ENCODE data around the gene DGKI.

DGKI gene

DNA sequence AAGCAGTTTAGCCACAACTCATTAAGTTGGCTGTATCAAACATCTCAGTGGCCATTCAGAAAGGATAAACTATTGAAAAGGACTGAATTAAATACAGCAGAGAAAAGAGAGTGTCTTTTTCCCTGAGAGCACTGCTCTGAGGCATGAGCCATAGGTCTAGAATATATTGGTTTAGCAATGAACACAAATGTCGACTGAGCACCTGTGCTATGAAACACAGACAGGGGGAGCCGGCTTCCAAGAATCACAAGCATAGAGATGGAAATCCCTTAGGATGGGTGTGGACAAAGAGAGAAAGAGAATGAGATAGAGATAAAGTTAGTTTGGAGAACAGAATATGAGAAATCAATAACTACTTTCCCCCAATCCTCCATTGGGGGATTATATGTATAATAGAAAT lies 54.8 kb downstream of the DGKI start:
- DNase-seq (ENCODE audit: extremely low read depth in 1 of 2, low read depth in 1 of 2) = no peak

DNA sequence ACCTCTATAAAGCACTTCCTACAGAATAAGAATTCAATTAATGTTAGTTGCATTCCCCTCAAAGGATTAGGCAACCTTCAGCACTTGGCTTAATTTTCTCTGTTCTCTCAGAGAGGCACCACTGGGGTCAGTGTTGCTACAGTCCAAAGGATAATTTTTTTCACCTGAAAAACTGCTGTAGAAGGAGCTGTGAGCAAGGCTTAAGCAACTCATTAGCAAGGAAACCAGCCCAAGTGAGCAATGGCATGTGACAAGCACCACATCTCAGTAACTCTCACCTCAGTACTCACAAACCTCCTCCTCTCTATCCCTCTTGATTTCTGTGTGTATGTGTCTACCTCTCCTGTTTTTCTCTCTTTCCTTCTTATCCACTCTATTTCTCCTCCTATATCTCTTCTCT lies 55.9 kb downstream of the DGKI start:
- DNase-seq (ENCODE audit: extremely low read depth in 1 of 2, low read depth in 1 of 2) = no peak

DNA sequence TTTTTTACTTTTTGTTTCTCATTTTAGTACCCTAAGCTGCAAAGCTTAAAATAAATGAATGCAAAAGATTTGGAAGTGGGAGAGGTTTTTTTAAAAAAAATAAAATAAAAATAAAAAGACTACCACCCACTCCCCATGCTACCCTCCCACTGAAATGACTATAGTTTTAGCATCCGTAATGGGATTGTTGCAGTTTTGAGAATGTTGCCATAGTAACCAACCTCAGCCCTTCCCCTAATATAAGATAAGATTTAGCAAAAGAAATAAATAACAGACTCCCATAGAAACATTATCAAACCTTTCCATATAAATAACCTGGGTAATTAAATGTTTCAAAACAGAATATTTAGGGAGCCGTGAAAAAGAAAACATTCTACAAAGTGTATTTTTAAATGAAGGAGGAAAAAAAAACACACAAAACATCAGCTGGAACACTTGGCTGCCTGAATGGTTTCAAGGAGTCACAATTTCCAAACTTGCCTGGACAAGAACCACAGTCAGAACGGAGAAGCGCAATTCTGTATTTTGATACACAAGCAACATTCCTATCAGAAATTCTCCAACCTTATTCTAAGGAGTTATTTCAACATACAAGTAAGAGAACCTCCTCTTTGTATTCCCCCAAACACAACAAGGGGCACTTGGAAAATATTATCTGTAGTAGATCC lies 57.4 kb downstream of the DGKI start:
- no peak for DNase-seq (ENCODE audit: extremely low read depth in 1 of 2, low read depth in 1 of 2)

DNA sequence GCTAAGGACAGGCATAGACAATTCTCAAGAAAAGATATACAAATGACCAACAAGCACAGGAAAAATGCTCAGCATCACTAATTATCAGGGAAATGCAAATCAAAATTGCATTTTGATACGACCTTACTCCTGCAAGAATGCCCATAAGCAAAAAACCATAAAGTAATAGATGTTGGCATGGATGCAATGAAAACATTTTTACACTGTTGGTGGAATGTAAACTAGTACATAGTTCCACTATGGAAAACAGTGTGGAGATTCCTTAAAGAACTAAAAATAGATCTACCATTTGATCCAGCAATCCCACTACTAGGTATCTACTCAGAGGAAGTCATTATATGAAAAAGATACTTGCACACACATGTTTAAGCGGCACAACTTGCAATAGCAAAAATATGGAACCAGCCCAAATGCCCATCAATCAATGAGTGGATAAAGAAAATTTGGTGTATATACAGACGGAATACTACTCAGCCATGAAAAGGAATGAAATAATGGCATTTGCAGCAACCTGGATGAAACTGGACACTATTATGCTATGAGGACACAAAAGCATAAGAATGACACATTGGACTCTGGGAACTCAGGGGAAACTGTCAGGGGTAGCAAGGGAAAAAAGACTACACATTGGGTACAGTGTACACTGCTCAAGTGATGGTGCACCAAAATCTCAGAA lies 59.3 kb downstream of the DGKI start:
- no peak for DNase-seq (ENCODE audit: extremely low read depth in 1 of 2, low read depth in 1 of 2)

DNA sequence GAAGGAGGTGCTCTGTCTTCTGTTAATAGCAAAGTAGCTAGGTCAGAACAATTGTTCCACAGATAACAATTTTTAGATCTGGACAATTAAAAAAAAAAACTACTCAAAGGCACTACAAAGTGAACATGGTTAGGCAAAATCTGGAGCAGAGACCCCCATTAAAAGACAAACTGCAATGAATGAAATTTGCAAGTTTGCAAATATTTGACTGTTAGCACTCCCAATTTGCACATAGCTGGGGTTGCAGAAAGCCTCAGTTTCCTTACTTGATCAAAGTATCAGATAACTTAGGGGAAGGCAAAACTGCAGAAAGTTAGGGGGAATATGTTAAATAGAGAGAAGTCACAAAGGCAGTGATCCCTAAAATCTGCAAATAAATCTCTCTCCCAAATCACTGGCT lies 68.3 kb downstream of the DGKI start:
- no peak for DNase-seq (ENCODE audit: extremely low read depth in 1 of 2, low read depth in 1 of 2)

DNA sequence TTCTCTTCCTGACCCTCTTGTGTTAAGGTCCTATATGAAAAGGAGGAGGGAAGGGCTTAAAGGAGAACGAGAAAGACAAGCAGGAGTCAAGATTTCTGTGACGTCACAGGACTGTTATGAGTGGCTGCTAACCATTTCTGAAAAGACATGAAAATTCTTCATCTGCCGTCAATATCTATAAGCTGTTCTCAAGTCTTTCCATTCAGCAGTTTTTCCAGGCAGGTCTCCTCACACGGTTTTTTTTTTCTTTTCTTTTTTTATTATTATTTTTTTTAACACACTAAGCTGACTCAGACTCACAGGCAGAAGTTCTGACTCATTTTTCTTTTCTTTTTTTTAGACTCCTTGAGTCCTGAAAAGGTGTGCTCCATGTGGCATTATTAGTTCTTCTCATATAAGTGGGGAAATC lies 72.0 kb downstream of the DGKI start:
- no peak for DNase-seq (ENCODE audit: extremely low read depth in 1 of 2, low read depth in 1 of 2)

DNA sequence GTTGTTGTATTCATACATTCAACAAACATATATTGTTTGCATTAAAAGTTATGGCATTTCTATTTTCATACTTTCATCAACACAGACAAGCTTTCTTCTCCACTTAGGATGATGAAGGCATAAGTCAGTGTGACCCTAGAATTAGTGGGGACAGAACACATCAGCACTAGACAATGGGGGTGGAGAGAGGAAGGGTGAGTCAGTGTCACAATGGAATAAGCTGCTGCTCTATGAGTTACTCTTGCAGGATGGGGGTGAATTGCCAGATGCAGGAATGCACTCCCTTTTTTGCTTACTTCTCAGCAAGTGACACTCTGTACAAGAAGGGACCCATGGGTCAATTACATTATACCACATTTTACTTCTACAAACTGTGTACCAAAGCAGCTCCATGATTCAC lies 74.0 kb downstream of the DGKI start:
- DNase-seq (ENCODE audit: extremely low read depth in 1 of 2, low read depth in 1 of 2) = no peak

DNA sequence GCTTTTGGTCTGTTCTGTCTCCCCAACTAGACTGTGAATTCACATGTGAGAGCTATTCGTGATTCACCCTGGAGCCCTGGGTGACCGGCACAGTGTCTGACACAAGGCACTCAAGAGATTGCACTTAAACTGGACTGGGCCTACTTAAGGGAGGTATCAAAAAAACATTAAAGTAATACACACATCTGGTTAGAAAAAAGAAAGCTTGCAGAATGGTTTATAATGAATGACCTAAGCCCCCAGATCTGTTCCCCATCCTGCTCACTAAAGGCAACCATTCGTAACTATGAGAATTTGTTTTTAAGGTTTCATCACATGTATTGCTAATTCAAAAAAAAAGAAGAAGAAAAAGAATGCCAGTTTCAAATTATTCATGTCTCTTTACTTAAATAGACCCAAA lies 74.5 kb downstream of the DGKI start:
- DNase-seq (ENCODE audit: extremely low read depth in 1 of 2, low read depth in 1 of 2) = no peak

DNA sequence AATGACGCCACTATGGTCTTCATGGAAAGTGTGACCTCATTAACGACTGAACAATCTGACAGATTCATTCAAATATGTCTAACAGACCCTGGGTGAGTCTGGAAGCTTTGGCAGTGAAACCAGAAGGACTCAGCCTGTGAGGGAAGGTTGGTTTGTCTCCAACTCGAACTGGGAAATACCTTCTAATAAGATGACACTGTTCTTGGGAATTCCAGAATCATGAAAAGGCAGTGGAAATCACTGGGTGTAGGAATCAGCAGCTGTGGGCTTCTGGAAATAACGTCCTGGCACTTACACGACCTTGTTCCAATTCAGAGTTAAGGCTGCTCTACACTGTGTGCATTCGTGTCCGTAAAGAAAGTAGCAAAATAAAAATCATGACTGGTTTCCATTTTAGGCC lies 75.1 kb downstream of the DGKI start:
- no peak for DNase-seq (ENCODE audit: extremely low read depth in 1 of 2, low read depth in 1 of 2)

DNA sequence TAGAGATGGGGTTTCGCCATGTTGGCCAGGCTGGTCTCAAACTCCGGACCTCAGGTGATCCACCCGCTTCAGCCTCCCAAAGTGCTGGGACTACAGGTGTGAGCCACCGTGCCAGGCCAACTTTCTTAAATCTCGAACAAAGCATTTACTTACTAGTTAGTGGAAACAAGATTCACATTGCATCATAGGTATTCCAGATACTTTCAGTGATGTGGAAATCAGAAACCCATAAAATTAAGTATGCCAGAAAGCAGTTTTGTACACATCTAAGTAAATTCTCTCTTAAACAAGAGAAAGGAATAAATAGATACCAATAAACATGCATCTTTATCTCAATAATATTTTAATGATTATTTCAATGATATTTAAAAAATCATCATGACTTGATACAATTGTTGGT lies 75.5 kb downstream of the DGKI start:
- no peak for DNase-seq (ENCODE audit: extremely low read depth in 1 of 2, low read depth in 1 of 2)

DNA sequence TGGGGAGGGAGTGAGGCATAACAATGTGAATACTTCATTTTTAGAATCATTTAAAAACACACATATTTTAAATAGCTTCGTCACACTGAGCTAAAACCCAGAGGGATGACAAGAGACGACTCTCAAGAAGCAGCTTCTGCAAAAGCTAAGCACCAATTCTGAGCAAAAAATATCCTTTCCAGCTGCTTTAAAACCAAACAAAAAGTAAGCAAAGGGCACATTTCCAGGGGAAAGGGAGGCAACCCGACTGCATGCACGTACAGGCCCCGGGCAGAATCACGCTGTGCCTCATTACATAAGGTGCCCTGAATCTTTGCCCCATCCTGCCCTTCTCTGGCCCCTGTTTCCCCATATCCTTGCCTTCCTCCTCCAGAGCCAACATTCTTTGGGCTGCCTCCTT lies 78.4 kb downstream of the DGKI start:
- no peak for DNase-seq (ENCODE audit: extremely low read depth in 1 of 2, low read depth in 1 of 2)

DNA sequence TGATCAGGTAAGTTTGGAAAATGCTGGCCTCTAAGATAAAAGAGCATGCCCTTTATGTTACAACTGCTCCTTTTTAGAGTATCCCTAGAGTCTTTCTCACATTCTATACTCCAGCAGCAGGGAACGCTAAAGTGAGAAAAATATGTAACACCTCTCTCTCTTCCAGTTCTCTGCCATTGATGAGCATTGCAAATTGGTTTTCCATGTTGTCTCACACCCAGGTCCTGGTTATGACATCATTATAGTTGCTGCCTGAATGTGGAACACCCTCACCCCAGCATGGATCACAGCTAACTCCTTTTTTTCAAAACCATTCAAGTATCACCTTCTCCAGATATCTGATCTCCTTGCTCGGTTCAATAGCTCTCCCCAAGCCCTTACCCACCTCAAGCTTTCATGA lies 84.4 kb downstream of the DGKI start:
- DNase-seq (ENCODE audit: extremely low read depth in 1 of 2, low read depth in 1 of 2) = no peak

DNA sequence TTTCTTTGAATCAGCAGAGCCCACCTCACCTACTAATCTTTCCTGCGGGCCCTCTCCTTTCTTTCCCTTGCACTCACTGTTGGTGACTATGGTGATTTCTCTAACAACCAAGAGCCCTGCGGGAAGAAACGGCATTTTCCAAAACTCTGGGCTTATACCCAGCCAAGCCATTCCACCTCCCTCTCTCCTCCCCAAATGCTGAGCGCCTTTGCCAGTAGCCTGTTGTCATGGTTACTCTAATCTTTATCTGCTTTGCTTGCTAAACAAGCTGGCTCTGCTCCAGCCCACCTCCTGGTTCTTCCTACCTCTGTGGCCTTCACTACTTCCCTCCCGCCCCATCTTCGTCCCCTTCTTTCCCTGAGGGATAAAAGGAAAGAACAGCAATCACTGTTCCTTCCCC lies 86.7 kb downstream of the DGKI start:
- no peak for DNase-seq (ENCODE audit: extremely low read depth in 1 of 2, low read depth in 1 of 2)

DNA sequence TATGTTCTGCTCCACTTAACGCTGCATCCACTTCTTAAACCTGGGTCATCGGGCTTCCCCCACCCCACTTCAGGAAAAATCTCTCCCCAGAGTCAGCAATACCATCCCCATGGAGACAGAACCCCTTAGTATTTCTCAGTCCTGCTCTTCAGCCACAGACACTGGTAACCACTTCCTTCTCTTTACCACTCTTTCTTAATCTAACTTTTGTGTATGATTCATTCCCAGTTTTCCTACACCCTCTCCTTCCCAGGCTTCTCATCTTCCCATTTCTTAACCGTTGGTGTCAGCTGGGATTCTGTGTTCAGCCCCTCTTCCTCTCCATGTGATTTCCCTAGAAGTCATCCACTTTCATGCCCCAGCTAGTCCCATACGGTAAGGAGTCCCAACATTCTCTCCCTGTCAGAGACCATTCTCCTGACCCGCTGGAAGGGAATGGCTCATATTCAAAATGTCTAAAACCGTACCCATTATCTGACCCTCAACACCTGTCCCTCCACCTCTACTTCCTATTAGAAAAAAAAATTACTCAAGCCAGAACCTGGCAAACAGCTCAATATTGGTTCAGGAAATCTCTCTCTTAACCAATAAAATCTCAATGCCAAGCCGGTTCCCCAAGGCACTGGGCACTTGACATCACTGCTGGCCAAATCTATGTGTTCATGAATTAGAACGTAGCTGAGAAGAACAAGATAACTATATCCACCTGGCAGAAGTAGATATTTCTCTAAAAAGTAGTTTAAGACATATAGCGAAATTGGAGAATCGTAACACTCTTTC lies 89.4 kb downstream of the DGKI start:
- DNase-seq (ENCODE audit: extremely low read depth in 1 of 2, low read depth in 1 of 2) = no peak

DNA sequence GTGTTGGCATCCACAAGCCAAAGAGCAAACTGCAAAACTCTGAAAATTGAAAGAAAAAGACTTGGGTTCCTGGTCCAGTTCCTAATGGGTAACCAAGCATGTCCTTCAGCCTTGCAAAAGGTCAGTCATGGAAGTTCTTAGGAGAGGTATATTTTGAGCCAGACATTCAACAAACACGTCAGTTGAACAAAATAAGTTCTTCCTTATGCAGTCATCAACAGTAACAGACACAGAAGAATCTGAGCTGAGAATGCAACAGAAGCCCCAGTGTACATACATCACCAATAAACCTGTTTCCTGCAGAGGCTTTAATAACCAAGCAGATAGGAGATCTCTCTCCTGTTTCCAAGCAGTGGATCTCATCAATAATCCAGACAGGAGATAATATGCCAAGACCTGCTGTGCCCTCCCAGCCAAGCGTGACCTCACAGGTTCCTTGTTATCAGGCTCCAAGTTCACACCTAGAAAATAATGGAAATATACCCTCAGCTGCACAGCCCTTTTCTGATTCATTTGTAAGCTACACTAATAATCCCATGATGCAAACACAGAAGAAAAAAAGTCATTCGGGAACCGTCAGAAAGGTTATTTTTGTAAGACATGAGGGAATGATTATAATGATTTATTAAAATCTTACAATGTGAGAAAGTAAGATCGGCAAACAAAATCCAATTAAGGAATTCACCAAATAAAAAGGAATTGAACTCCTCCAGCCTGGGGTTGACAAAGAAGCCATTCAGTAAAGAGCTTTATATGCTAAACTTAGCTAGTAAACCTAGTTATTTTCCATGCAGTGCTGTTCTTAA lies 90.7 kb downstream of the DGKI start:
- no peak for DNase-seq (ENCODE audit: extremely low read depth in 1 of 2, low read depth in 1 of 2)

DNA sequence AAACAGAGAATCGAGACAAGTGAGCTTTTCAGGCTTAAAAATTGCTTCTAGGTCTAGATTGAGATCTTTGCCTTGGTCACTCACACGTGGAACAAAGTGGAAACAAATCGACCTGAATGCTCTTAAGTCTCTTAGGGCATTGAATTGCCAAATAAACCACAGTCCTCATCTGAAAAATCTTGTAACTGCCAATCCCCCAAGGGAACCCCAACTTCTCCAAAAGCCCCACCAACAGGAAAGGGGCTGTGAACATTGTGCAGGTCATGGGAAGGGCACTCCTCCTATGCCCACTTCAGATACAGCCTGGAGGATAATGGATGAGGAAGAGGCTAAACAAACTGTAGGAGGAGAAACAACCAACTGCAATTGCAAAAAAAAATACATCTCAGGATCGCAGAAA lies 91.3 kb downstream of the DGKI start:
- no peak for DNase-seq (ENCODE audit: extremely low read depth in 1 of 2, low read depth in 1 of 2)

DNA sequence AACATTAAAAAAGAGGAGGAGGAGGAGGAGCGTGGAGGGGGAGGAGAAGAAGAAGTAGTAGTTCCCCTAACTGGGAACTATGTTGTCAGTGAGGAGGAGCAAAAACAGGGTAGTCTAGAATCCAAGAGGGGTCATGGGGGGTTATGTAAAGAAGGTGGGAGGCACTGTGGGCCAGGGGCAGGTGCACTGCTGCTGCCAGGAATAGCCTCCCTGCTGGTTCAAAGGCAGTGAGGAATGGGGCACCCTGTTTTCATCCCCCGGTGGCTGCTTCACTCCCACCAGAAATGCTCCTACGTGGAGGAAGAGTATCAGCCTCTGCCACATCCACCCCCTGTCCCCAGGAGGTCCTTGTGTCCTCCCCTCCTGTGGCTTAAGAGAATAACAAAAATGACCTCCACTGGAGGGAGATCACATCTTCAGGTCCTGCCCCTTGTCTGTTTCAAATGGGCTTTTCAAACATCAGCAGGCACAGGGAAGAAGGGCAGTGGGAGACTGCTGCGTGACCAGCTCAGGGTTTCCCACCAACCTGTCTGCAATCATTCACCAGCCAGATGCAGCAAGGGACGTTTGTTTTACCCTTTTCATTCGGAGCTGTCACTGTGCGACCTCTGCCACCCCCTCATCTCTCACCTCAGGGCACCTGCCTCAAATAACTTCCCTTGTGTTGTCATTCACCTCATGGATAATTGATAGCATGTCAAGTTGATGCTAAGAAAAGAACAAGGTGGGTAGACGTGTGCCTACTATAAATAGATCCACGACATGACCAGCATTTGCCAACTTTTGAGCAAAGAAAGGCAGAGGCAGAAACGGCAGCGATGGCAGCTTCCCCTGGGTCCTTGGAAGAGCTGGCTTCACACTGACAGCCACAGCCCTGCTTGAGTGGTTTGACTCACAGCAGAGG lies 92.6 kb downstream of the DGKI start:
- DNase-seq (ENCODE audit: extremely low read depth in 1 of 2, low read depth in 1 of 2) = no peak

DNA sequence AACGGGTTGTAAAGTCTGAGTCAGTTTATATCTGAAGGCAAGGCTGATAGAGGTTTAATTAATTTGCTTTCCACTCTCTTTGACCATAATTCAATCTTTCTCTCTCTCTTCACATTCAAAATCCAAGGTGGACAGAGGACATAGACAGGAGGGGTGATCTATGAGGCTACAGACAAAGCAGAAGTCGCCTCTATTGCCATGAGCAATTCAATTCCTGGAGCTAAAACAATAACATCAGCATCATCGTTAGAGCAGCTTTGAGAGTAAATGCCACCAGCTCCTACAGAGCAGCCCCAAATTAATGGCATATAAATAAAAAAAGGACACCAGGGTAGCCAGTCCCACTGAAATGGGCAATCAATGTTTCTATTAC lies 93.2 kb downstream of the DGKI start:
- DNase-seq (ENCODE audit: extremely low read depth in 1 of 2, low read depth in 1 of 2) = no peak

DNA sequence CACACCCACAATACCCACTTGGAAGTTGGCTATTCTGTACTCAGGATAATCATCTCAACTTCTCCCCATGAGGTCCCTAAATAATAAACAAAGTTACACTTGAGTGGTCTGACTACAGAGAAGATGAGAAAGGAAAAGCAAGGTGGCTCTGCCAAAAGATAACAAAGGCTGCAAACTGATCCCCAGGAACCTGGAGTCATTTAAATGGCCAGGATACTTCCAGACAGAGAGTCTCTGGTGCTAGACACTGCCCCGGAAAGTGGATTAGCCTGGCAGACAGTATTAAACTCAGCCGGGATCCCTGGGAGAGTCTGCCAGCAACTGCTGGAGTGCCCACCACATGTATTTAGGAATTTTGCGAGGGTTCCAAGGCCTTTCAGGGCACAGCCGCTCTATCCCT lies 93.7 kb downstream of the DGKI start:
- DNase-seq (ENCODE audit: extremely low read depth in 1 of 2, low read depth in 1 of 2) = no peak

DNA sequence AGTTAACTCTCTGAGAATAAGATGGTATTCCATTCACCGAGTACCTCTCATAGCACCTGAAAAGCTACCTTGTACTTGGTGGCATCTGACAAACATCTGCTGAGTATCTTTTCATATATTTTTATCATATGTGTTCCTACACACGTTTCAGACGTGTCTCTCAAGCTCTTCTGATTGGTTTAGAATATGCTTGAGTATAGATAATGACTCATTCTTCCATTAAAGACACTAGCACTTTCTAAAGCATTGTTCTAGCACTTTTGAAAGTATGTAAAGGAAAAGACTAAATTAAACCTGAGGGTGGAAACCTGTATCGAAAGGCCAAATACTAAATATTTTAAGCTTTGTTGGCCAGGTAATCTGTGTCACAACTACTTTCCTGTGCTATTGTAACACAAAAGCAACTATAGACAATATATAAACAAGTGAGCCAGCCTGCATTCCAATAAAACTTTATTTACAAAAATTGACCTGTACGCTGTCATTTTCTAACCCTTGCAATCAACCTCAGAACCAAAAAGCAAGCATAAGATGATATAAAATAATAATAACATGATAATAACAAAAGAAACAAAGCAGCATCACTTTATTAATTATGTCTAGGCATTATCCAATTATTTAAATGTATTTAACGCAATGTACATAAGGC lies 95.3 kb downstream of the DGKI start:
- no peak for DNase-seq (ENCODE audit: extremely low read depth in 1 of 2, low read depth in 1 of 2)

All from stimulated activated CD8-positive, alpha-beta memory T cell treated with anti-CD3 and anti-CD28 coated beads, Interleukin-7, amount 100 ng/mL, for 48 hours (primary cell).